ENCODE results near the gene GPR108.

GPR108 gene

DNA sequence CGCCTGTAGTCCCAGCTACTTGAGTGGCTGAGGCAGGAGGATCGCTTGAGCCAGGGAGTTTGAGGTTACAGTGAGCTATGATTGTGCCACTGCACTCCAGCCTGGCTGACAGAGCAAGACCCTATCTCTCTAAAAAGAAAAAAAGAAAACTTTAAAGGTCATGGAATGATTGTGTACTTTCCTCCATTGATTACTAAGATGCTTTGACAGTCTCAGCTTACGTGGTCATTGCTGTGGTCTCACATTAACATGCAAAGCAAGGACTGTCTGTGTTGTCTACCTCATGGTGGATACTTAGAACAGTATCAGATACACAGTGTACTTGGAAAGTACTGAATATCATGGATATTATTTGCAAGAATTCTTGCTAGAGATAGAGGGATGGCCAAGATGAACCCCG, 53.4 kb downstream of the GPR108 start:
- no peak overlapping the region for H3K27ac Mint-ChIP-seq
- H3K4me3 Mint-ChIP-seq: no peak overlapping the region
- H3K27me3 Mint-ChIP-seq (ENCODE audit: low read depth): peaks cover 25% of the 10 kb centered on the region
- peaks cover 9% of the 10 kb centered on the region for H3K4me1 Mint-ChIP-seq (ENCODE audit: low read depth)
- peaks cover 3% of the 10 kb centered on the region for H3K9me3 Mint-ChIP-seq
- peaks cover 5% of the 10 kb centered on the region for H3K36me3 Mint-ChIP-seq (ENCODE audit: low read depth)

DNA sequence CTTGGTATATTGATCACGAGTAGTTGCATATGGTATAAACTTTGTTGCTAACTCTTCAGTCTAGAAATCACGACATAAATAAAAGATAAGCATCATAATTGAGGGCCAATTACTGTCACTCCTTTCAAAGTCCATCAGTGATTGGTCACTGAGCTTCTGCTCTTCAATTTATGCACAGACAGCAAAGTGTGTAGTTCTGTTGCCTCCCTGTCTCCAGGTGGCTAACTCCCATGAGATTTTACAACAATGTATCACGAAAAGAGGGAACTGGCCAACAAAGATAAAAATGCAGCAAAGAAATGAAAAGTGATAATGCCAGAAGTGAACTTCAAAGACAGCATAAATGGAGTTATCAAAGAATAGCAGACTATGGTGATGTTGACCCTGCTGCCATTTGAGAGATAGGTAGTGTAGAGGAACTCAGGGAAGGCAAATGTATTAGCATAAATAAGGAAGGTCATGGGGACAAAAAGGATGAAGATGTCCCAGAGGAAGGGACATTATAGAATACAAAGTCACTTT, 54.7 kb downstream of the GPR108 start:
- Mint-ChIP-seq H3K27ac (no peak overlapping the region), H3K9me3 (peaks cover 5% of the 10 kb centered on the region), H3K36me3 (ENCODE audit: low read depth) (peaks cover 5% of the 10 kb centered on the region), H3K4me3 (no peak overlapping the region), H3K4me1 (ENCODE audit: low read depth) (peaks cover 16% of the 10 kb centered on the region), H3K27me3 (ENCODE audit: low read depth) (peaks cover 22% of the 10 kb centered on the region)

DNA sequence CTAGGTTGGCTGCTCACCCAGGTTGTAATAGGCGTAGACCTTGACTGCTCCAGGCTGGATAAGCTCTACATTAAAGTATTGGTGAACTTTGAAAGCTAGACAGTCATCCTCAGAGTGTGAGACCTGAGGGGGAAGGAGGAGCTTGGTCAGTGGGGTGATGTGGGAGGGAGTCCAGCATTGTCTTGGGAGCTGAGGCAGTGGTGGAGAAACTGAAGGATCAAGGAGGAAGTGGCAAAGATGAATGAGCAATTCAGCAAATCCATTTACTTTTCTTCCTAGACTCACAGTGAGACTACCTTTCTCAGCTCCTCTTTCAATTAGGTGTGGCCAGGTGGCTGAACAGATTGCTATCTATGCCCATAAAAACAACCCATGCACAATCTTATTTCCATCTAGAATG, 57.2 kb downstream of the GPR108 start:
- Mint-ChIP-seq H3K9me3 (peaks cover 7% of the 10 kb centered on the region), H3K36me3 (ENCODE audit: low read depth) (peaks cover 5% of the 10 kb centered on the region), H3K27ac (no peak overlapping the region), H3K4me3 (no peak overlapping the region), H3K27me3 (ENCODE audit: low read depth) (peaks cover 22% of the 10 kb centered on the region), H3K4me1 (ENCODE audit: low read depth) (peaks cover 27% of the 10 kb centered on the region)

Data from T-helper 1 cell treated with Interleukin-12 subunit alpha and Interleukin-12 subunit beta and Interleukin-4 antibody, amounts not matched to agents 30 μg/mL and 1 μg/mL, for 36 hours (primary cell).